ENCODE results near the gene CEP85L.

CEP85L gene

GRCh38 chr6:118663993-118664985, 12.9 kb upstream of the CEP85L start:
- H3K4me3 ChIP-seq (replicated peaks; ENCODE audit: low read depth, low read length) = no peak overlapping the region
- no peak for TF ChIP-seq CTCF (IDR thresholded peaks at IDR 0.05; ENCODE audit: low read depth, low read length, missing control alignments)
- no peak for DNase-seq (ENCODE audit: extremely low read depth, low read depth)

- TF ChIP-seq CTCF (IDR thresholded peaks at IDR 0.05; ENCODE audit: low read depth, low read length, missing control alignments) = no peak
- DNase-seq (ENCODE audit: extremely low read depth, low read depth) = no peak
These were observed 10.4 kb upstream of the CEP85L start for GRCh38 chr6:118661831-118662230.

GRCh38 chr6:118660218-118660569, 8.8 kb upstream of the CEP85L start:
- no peak for DNase-seq (ENCODE audit: extremely low read depth, low read depth)

More at GRCh38 chr6:118661831-118662230, 10.4 kb upstream of the CEP85L start:
- no peak overlapping the region for H3K4me3 ChIP-seq (replicated peaks; ENCODE audit: low read depth, low read length)

GRCh38 chr6:118659513-118660217, 8.3 kb upstream of the CEP85L start:
- H3K4me3 ChIP-seq (replicated peaks; ENCODE audit: low read depth, low read length) = no peak overlapping the region
- no peak for TF ChIP-seq CTCF (IDR thresholded peaks at IDR 0.05; ENCODE audit: low read depth, low read length, missing control alignments)
- no peak for DNase-seq (ENCODE audit: extremely low read depth, low read depth)

More at GRCh38 chr6:118660218-118660569, 8.8 kb upstream of the CEP85L start:
- no peak overlapping the region for H3K4me3 ChIP-seq (replicated peaks; ENCODE audit: low read depth, low read length)
- no peak for TF ChIP-seq CTCF (IDR thresholded peaks at IDR 0.05; ENCODE audit: low read depth, low read length, missing control alignments)

GRCh38 chr6:118656847-118657451, 5.6 kb upstream of the CEP85L start:
- DNase-seq (ENCODE audit: extremely low read depth, low read depth) = no peak
- H3K4me3 ChIP-seq (replicated peaks; ENCODE audit: low read depth, low read length) = no peak overlapping the region
- no peak for TF ChIP-seq CTCF (IDR thresholded peaks at IDR 0.05; ENCODE audit: low read depth, low read length, missing control alignments)

GRCh38 chr6:118652051-118652615, 742 bp upstream of the CEP85L start:
- DNase-seq (ENCODE audit: extremely low read depth, low read depth) = no peak
- no peak for TF ChIP-seq CTCF (IDR thresholded peaks at IDR 0.05; ENCODE audit: low read depth, low read length, missing control alignments)
- H3K4me3 ChIP-seq (replicated peaks; ENCODE audit: low read depth, low read length) = peak overlapping the region; percentile 70

Data from HFF-Myc (cell line).